ENCODE measurements around the gene SH2D6.

Gene SH2D6

DNA sequence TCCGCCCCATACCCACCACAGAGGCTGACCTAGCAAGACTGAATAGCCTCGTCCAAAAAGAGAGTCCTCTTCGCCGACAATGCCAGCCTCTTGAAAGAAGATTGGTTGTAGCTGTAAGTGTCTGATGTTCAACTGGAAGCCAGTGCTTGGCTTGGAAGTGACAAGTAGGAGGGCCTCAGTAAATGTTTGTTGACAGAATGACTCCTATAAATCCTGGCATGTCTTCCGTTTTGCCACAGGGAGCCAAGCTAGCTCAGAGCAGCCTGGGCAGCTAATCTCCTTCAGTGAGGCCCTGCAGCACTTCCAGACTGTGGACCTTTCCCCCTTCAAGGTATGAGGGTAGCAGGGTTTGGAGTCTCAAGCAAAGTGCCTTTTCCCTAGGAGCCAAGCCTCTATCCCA is 49.0 kb upstream of the SH2D6 start (continued):
- TF ChIP-seq, protein P1, sequence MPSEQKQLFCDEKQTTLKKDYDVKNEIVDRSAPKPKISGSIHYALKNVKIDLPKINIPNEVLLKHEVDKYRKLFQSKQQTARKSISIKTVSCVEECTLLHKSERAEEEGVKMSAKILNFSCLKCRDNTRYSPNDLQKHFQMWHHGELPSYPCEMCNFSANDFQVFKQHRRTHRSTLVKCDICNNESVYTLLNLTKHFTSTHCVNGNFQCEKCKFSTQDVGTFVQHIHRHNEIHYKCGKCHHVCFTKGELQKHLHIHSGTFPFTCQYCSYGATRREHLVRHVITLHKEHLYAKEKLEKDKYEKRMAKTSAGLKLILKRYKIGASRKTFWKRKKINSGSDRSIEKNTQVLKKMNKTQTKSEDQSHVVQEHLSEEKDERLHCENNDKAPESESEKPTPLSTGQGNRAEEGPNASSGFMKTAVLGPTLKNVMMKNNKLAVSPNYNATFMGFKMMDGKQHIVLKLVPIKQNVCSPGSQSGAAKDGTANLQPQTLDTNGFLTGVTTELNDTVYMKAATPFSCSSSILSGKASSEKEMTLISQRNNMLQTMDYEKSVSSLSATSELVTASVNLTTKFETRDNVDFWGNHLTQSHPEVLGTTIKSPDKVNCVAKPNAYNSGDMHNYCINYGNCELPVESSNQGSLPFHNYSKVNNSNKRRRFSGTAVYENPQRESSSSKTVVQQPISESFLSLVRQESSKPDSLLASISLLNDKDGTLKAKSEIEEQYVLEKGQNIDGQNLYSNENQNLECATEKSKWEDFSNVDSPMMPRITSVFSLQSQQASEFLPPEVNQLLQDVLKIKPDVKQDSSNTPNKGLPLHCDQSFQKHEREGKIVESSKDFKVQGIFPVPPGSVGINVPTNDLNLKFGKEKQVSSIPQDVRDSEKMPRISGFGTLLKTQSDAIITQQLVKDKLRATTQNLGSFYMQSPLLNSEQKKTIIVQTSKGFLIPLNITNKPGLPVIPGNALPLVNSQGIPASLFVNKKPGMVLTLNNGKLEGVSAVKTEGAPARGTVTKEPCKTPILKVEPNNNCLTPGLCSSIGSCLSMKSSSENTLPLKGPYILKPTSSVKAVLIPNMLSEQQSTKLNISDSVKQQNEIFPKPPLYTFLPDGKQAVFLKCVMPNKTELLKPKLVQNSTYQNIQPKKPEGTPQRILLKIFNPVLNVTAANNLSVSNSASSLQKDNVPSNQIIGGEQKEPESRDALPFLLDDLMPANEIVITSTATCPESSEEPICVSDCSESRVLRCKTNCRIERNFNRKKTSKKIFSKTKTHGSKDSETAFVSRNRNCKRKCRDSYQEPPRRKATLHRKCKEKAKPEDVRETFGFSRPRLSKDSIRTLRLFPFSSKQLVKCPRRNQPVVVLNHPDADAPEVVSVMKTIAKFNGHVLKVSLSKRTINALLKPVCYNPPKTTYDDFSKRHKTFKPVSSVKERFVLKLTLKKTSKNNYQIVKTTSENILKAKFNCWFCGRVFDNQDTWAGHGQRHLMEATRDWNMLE (tag by site-specific recombination; conservative IDR thresholded peaks at IDR 0.05; ENCODE audit: low read depth) = no peak
- TF ChIP-seq, protein P2, sequence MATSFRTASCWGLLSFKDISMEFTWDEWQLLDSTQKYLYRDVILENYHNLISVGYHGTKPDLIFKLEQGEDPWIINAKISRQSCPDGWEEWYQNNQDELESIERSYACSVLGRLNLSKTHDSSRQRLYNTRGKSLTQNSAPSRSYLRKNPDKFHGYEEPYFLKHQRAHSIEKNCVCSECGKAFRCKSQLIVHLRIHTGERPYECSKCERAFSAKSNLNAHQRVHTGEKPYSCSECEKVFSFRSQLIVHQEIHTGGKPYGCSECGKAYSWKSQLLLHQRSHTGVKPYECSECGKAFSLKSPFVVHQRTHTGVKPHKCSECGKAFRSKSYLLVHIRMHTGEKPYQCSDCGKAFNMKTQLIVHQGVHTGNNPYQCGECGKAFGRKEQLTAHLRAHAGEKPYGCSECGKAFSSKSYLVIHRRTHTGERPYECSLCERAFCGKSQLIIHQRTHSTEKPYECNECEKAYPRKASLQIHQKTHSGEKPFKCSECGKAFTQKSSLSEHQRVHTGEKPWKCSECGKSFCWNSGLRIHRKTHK (tag by site-specific recombination; IDR thresholded peaks at IDR 0.05) = no peak
- TF ChIP-seq ZNF548 (tag by site-specific recombination; IDR thresholded peaks at IDR 0.05) (no peak), ZNF19 (tag by site-specific recombination; IDR thresholded peaks at IDR 0.05; ENCODE audit: low read depth) (no peak)

DNA sequence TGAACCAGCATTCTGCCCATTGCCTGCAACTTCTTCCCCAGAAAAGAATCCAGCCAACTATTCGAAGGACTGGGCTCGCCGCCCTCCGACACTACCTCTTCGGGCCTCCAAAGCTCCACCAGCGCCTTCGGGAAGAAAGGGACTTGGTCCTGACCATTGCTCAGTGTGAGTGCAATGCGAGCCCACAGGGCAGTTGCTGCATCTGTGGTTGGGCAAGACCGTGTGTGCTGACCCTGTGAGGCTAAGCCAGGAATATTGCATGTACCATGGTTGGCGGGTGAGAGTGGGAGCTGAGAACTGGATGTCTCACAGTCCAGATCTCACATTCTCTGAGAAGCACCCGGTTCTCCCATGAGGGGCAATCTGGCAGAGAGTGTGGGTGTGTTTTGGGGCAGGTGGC is 47.5 kb upstream of the SH2D6 start:
- Histone ChIP-seq H3K36me3 (ENCODE audit: control insufficient read depth in 2 of 2, insufficient read depth in 1 of 2, low read length in 2 of 2) (peaks cover 8 to 37% of the 10 kb centered on the region in 2 experiments; a peak in 2 of 3 replicates), H3K27ac (ENCODE audit: extremely low read depth, low read depth, low read length) (no peak overlapping the region), H3K9me3 (ENCODE audit: control insufficient read depth, insufficient read depth, low read depth, low read length) (no peaks in the 10 kb centered on the region), H3K4me3 (ENCODE audit: low read depth, low read length) (no peak overlapping the region), H3K4me1 (ENCODE audit: control insufficient read depth, insufficient read depth, low read length) (0 out of 2 replicates have a peak, but pooled peaks cover 3% of the 10 kb centered on the region)
- TF ChIP-seq ZNF510 (tag by site-specific recombination; IDR thresholded peaks at IDR 0.05; ENCODE audit: insufficient replicate concordance) (no peak), YY1 (tag by site-specific recombination; IDR thresholded peaks at IDR 0.05) (no peak), ZNF311 (tag by site-specific recombination; IDR thresholded peaks at IDR 0.05; ENCODE audit: borderline replicate concordance) (no peak), ZFP69B (tag by site-specific recombination; IDR thresholded peaks at IDR 0.05) (no peak), ZNF473 (tag by site-specific recombination; IDR thresholded peaks at IDR 0.05) (no peak), ZNF37A (tag by site-specific recombination; IDR thresholded peaks at IDR 0.05) (no peak)
- TF ChIP-seq, protein P3, sequence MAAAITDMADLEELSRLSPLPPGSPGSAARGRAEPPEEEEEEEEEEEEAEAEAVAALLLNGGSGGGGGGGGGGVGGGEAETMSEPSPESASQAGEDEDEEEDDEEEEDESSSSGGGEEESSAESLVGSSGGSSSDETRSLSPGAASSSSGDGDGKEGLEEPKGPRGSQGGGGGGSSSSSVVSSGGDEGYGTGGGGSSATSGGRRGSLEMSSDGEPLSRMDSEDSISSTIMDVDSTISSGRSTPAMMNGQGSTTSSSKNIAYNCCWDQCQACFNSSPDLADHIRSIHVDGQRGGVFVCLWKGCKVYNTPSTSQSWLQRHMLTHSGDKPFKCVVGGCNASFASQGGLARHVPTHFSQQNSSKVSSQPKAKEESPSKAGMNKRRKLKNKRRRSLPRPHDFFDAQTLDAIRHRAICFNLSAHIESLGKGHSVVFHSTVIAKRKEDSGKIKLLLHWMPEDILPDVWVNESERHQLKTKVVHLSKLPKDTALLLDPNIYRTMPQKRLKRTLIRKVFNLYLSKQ (tag by site-specific recombination; IDR thresholded peaks at IDR 0.05; ENCODE audit: borderline replicate concordance) = no peak
- TF ChIP-seq, protein P4, sequence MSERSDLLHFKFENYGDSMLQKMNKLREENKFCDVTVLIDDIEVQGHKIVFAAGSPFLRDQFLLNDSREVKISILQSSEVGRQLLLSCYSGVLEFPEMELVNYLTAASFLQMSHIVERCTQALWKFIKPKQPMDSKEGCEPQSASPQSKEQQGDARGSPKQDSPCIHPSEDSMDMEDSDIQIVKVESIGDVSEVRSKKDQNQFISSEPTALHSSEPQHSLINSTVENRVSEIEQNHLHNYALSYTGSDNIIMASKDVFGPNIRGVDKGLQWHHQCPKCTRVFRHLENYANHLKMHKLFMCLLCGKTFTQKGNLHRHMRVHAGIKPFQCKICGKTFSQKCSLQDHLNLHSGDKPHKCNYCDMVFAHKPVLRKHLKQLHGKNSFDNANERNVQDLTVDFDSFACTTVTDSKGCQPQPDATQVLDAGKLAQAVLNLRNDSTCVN (tag by site-specific recombination; optimal IDR thresholded peaks at IDR 0.05) = no peak
- TF ChIP-seq, protein P5, sequence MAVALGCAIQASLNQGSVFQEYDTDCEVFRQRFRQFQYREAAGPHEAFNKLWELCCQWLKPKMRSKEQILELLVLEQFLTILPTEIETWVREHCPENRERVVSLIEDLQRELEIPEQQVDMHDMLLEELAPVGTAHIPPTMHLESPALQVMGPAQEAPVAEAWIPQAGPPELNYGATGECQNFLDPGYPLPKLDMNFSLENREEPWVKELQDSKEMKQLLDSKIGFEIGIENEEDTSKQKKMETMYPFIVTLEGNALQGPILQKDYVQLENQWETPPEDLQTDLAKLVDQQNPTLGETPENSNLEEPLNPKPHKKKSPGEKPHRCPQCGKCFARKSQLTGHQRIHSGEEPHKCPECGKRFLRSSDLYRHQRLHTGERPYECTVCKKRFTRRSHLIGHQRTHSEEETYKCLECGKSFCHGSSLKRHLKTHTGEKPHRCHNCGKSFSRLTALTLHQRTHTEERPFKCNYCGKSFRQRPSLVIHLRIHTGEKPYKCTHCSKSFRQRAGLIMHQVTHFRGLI (tag by site-specific recombination; IDR thresholded peaks at IDR 0.05) = no peak
- TF ChIP-seq, protein P6, sequence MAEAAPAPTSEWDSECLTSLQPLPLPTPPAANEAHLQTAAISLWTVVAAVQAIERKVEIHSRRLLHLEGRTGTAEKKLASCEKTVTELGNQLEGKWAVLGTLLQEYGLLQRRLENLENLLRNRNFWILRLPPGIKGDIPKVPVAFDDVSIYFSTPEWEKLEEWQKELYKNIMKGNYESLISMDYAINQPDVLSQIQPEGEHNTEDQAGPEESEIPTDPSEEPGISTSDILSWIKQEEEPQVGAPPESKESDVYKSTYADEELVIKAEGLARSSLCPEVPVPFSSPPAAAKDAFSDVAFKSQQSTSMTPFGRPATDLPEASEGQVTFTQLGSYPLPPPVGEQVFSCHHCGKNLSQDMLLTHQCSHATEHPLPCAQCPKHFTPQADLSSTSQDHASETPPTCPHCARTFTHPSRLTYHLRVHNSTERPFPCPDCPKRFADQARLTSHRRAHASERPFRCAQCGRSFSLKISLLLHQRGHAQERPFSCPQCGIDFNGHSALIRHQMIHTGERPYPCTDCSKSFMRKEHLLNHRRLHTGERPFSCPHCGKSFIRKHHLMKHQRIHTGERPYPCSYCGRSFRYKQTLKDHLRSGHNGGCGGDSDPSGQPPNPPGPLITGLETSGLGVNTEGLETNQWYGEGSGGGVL (tag by site-specific recombination; IDR thresholded peaks at IDR 0.05) = no peak
- TF ChIP-seq, protein P7, sequence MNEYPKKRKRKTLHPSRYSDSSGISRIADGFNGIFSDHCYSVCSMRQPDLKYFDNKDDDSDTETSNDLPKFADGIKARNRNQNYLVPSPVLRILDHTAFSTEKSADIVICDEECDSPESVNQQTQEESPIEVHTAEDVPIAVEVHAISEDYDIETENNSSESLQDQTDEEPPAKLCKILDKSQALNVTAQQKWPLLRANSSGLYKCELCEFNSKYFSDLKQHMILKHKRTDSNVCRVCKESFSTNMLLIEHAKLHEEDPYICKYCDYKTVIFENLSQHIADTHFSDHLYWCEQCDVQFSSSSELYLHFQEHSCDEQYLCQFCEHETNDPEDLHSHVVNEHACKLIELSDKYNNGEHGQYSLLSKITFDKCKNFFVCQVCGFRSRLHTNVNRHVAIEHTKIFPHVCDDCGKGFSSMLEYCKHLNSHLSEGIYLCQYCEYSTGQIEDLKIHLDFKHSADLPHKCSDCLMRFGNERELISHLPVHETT (tag by site-specific recombination; IDR thresholded peaks at IDR 0.05) = no peak
- ChIA-PET CTCF (no interaction called here), POLR2A (interaction anchor here (2.5 kb wide), 1 partner anchor 17 kb away, joined by 7 read pairs; the partner anchor contains the start of genes ELMOD3 and RETSAT)

Data from HEK293 (cell line).